Measurements from ENCODE around the gene GALNS.

- TF ChIP-seq MAX (IDR thresholded peaks at IDR 0.05) (peak; percentile 63; the same call in 1 of the 2 replicates), REST (IDR thresholded peaks at IDR 0.05; ENCODE audit: low read depth) (no peak), TEAD4 (IDR thresholded peaks at IDR 0.05) (no peak), TAF1 (IDR thresholded peaks at IDR 0.05; ENCODE audit: low read depth) (no peak), YY1 (IDR thresholded peaks at IDR 0.05; ENCODE audit: low read depth) (no peak), CEBPB (IDR thresholded peaks at IDR 0.05) (no peak), NFIC (IDR thresholded peaks at IDR 0.05) (no peak), EP300 (IDR thresholded peaks at IDR 0.05; ENCODE audit: borderline replicate concordance) (no peak), CREB1 (IDR thresholded peaks at IDR 0.05; ENCODE audit: low read depth) (no peak)
Observed at GRCh38 chr16:88784856-88785105, 72.0 kb downstream of the GALNS start.
